Stimulated activated naive B cell treated with anti-CD40 and anti-IgM and Interleukin-4, amounts not matched to agents 10 μg/mL and 1 μg/mL and 100 μg/mL, for 72 hours (primary cell): Measurements from ENCODE around the gene SAXO2.
"Not testable (repeated sequence)": the region's sequence is repeated elsewhere in the genome, so short reads cannot be mapped to it uniquely, and the experiment has no call there.

Source experiments
- ATAC-seq, 2 donors: fragments of 150-1000 bp; cut with Tn5 transposase; replicated peaks; 2 replicates each; pipeline ENCODE4 v1.10.0; 2021; ENCODE audit warnings: moderate library complexity in 1 of 2
- DNase-seq: peaks from one replicate; pipeline ENCODE4 v3.0.0; 2021
- H3K27ac Mint-ChIP-seq: one replicate; pipeline ENCODE4 v1.8.0; 2022; ENCODE audit warnings: mild to moderate bottlenecking, mixed read lengths
- H3K27me3 Mint-ChIP-seq, 2 donors: one replicate each; pipeline ENCODE4 v1.8.0; 2022; ENCODE audit warnings: mixed read lengths in 2 of 2
- H3K36me3 Mint-ChIP-seq, 2 donors: one replicate each; pipeline ENCODE4 v1.8.0; 2022; ENCODE audit warnings: mixed read lengths in 2 of 2, mild to moderate bottlenecking in 1 of 2
- H3K4me1 Mint-ChIP-seq, 2 donors: one replicate each; pipeline ENCODE4 v1.8.0; 2022; ENCODE audit warnings: mixed read lengths in 2 of 2, mild to moderate bottlenecking in 1 of 2
- H3K4me3 Mint-ChIP-seq, 2 donors: one replicate each; pipeline ENCODE4 v1.8.0; 2022; ENCODE audit warnings: mild to moderate bottlenecking in 2 of 2, mixed read lengths in 2 of 2, moderate library complexity in 1 of 2
- H3K9me3 Mint-ChIP-seq, 2 donors: one replicate each; pipeline ENCODE4 v1.8.0; 2022; ENCODE audit warnings: mixed read lengths in 2 of 2, mild to moderate bottlenecking in 1 of 2

SAXO2 gene

DNA sequence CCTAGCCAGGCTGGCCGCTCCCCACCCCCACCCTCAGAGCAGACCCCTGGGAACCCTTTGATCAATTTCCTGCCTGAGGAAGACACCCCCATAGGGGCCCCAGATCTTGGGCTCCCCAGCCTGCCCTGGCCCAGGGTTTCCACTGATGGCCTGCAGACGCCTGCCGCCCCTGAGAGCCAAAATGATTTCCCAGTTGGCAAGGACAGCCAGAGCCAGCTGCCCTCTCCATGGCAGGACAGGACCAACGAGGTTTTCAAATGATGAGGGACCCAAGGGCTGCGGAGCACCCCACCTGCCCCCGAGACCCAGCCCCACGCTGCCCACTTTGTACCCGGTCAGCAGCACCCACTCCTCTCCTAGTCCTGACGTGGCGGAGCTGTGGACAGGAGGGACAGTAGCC is 64.8 kb downstream of the SAXO2 start:
- not testable (repeated sequence) for H3K27ac Mint-ChIP-seq, DNase-seq, H3K9me3 Mint-ChIP-seq, H3K27me3 Mint-ChIP-seq, H3K4me3 Mint-ChIP-seq, ATAC-seq, H3K4me1 Mint-ChIP-seq, H3K36me3 Mint-ChIP-seq

- H3K9me3 Mint-ChIP-seq, DNase-seq, H3K4me1 Mint-ChIP-seq, H3K4me3 Mint-ChIP-seq, ATAC-seq, H3K27ac Mint-ChIP-seq, H3K36me3 Mint-ChIP-seq, H3K27me3 Mint-ChIP-seq: not testable (repeated sequence)
Measured at GRCh38 chr15:82329039-82329438, 66.4 kb downstream of the SAXO2 start.

- not testable (repeated sequence) for H3K4me3 Mint-ChIP-seq, H3K4me1 Mint-ChIP-seq, H3K36me3 Mint-ChIP-seq, H3K27me3 Mint-ChIP-seq, ATAC-seq, DNase-seq, H3K27ac Mint-ChIP-seq, H3K9me3 Mint-ChIP-seq
Measured at GRCh38 chr15:82330921-82331320, 68.3 kb downstream of the SAXO2 start.

DNA sequence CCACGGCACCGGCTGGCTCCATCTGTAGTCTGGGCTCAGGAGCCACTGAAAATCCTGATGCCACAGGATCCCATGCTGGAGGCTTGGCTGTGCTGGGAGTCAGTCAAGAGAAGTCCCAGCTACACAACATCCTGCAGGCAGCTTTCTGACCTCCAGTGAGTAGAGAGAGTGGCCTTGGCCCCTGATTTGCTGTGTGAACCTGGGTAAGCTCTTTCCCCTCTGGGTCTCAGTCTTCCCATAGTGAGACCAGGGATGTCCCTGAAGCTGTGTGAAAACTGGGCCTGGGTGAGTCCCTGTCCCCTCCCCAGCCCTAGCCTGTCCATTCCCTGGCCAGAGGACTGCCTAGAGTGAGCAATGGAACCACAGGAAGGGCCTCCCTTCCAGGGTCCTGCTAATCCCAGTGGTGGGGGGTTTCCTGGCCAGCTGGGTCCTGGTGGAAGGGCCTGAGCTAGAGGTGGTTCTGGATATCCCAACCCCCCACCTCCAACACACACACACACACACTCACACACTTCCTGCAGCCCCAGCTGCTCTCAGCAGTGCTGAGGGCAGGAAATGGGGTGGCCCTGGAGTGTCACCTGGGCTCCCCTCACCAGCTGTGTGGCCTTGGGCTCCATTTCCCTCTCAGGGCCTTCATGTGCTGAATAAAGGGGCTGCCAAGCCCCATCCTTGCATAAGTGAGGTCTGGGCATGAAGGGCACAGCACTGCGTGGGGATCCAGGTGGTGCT is 69.1 kb downstream of the SAXO2 start:
- not testable (repeated sequence) for H3K27ac Mint-ChIP-seq, H3K9me3 Mint-ChIP-seq, H3K4me1 Mint-ChIP-seq, DNase-seq, H3K36me3 Mint-ChIP-seq, H3K27me3 Mint-ChIP-seq, H3K4me3 Mint-ChIP-seq
- ATAC-seq: peak; percentile 56 to 65

- peak in 1 of 2 donors; percentile 37 for ATAC-seq
- DNase-seq, H3K27ac Mint-ChIP-seq: not testable (repeated sequence)
Measured at GRCh38 chr15:82332711-82333602, 70.3 kb downstream of the SAXO2 start.

GRCh38 chr15:82333603-82334553 is 71.3 kb downstream of the SAXO2 start:
- ATAC-seq: peak in 1 of 2 donors; percentile 65
- H3K36me3 Mint-ChIP-seq: not testable (repeated sequence)

More at GRCh38 chr15:82332711-82333602, 70.3 kb downstream of the SAXO2 start:
- H3K9me3 Mint-ChIP-seq, H3K4me1 Mint-ChIP-seq, H3K27me3 Mint-ChIP-seq, H3K4me3 Mint-ChIP-seq, H3K36me3 Mint-ChIP-seq: not testable (repeated sequence)

More at GRCh38 chr15:82333603-82334553, 71.3 kb downstream of the SAXO2 start:
- not testable (repeated sequence) for H3K4me1 Mint-ChIP-seq, H3K27me3 Mint-ChIP-seq, H3K9me3 Mint-ChIP-seq, DNase-seq, H3K27ac Mint-ChIP-seq, H3K4me3 Mint-ChIP-seq
